GM03348 (cell line): ENCODE data around the gene OTULIN.

ENCODE experiments used
- DNase-seq: peaks from one replicate; pipeline ENCODE4 v3.0.0; 2012; ENCODE audit warnings: low spot score

Gene OTULIN

GRCh38 chr5:14698495-14698894 lies 34.0 kb downstream of the OTULIN start:
- no peak for DNase-seq

- DNase-seq, result no peak
Measured at GRCh38 chr5:14699159-14699558, 34.6 kb downstream of the OTULIN start.

- no peak for DNase-seq
Measured at GRCh38 chr5:14699807-14700400, 35.4 kb downstream of the OTULIN start.

GRCh38 chr5:14700478-14701436 lies 36.2 kb downstream of the OTULIN start:
- DNase-seq, result no peak

GRCh38 chr5:14701556-14701955 lies 37.0 kb downstream of the OTULIN start:
- DNase-seq, result no peak

GRCh38 chr5:14702238-14702839 lies 37.8 kb downstream of the OTULIN start:
- DNase-seq, result no peak

GRCh38 chr5:14705556-14705955 lies 41.0 kb downstream of the OTULIN start:
- DNase-seq, result no peak

- DNase-seq, result peak; percentile 75
Measured at GRCh38 chr5:14706615-14707021, 42.1 kb downstream of the OTULIN start.

- DNase-seq, result no peak
Measured at GRCh38 chr5:14707811-14708390, 43.4 kb downstream of the OTULIN start.

- DNase-seq, result no peak
Measured at GRCh38 chr5:14708551-14708950, 44.0 kb downstream of the OTULIN start.

GRCh38 chr5:14710313-14710994 lies 45.9 kb downstream of the OTULIN start:
- DNase-seq, result no peak

GRCh38 chr5:14712131-14712530 lies 47.6 kb downstream of the OTULIN start:
- DNase-seq, result no peak

- DNase-seq, result no peak
Measured at GRCh38 chr5:14712666-14713065, 48.1 kb downstream of the OTULIN start.

- no peak for DNase-seq
Measured at GRCh38 chr5:14713476-14714390, 49.2 kb downstream of the OTULIN start.

GRCh38 chr5:14714706-14715105 lies 50.2 kb downstream of the OTULIN start:
- DNase-seq, result no peak

- DNase-seq, result no peak
Measured at GRCh38 chr5:14715481-14715880, 51.0 kb downstream of the OTULIN start.

- no peak for DNase-seq
Measured at GRCh38 chr5:14716755-14717752, 52.5 kb downstream of the OTULIN start.

GRCh38 chr5:14718778-14719177 lies 54.3 kb downstream of the OTULIN start:
- DNase-seq, result no peak

GRCh38 chr5:14720236-14720923 lies 55.9 kb downstream of the OTULIN start:
- peak; percentile 52 for DNase-seq
